Stimulated activated CD4-positive, alpha-beta T cell treated with anti-CD3 and anti-CD28 coated beads, Interleukin-4, amount 100 ng/mL, for 48 hours (primary cell): Measurements from ENCODE around the gene FNDC3B.
"Not testable (repeated sequence)": the region's sequence is repeated elsewhere in the genome, so short reads cannot be mapped to it uniquely, and the experiment has no call there.

Experiments
- DNase-seq, 2 donors: peaks; one replicate each; pipeline ENCODE4 v3.0.0-alpha.2; 2020; ENCODE audit warnings: low read depth in 2 of 2

The FNDC3B gene

DNA sequence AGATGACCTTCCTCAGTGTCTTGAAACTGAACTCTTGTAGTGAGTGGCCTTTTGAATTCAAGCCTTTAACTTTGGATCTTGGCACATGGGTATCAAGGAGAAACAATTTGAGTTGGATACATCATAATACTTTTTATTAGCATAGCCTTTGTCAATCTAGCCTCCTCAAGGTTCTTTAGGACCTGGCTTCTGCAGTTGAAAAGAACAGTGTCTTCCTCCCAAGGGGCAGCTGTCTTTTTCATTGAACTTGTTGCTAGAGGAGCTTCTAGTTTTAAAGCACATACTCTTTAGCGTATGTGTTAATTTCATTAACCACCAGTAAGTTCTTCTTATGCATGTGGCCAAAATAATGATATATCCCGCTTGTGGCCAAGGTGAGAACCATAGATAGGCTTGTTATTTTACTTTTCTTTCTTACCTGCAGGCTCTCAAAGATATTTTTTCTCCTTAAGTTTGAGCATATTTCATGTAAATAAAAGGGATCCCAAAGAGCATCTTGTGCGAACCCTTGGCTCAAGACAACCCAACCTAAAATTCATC is 325.7 kb downstream of the FNDC3B start:
- DNase-seq: no peak

DNA sequence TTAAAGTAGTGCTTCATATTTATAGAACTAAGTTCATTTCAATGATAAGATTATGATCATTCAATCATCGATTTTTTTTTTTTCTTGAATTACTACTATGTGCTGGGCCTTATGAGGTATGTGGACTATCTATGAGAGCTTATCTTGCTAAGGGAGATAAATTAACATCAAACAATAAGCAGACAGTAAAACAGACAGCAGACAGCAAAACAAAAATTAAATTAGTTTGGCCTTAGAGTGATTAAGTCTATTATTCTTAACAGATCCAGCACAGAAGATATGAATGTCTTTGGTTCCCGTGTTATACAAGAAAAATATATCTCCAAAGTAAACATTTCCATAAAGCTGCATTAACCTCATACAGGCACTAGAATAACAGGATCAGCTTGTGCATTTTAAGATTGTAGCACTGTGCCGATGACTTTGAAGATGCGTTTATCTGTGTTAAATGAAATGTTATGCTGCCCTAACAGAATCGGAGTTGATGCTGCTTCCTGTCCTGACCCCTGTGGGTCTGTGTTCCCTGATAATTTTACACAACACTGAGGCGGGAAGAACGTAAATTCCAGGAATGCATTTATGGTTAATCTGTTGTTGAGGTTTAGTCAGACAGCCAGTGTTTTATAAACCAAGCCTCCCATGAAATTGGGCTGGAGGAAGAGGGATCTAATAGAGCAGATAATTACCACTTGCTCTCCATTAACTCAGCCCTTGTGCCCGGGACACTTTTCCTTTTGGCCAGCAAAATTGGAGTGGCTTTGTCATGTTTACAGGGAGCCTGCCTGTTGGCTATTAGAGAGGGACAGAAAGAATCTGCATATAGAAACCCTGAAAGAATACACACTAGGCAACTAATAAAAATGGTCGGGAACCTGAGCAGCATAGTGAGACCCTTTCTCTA is 328.1 kb downstream of the FNDC3B start:
- DNase-seq: no peak

- DNase-seq: not testable (repeated sequence)
Observed at GRCh38 chr3:172368556-172368955, 329.2 kb downstream of the FNDC3B start.

DNA sequence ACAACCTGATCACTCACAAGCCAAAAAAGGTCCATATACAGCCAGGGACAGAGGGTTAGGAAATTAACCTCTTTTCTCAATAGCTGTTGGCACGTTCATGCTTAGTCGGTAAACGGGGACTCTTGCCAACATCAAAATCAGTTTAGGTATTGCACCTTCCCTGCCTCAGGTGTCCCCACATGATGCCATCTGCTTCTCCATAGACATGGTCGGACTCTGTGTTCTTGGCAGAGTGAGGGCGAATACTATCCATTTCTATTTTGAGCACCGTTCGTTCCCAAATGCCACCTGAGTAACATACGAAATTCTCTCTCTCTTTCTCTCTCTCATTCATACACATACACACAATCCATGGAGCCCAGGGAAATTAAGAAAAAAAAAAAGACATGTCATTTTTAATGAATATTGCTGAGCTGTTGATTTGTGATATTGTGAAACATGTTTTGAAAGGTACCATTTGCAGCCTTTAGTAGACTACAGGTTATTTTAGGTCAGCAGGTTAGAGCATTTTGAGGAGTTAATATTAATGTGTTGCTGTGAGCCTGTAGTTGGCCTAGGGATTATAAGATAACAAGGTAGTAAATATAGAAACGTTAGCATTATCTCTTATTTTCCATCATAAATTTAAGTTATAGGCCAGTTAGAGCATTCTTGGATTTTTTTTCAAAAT is 330.3 kb downstream of the FNDC3B start:
- no peak for DNase-seq

DNA sequence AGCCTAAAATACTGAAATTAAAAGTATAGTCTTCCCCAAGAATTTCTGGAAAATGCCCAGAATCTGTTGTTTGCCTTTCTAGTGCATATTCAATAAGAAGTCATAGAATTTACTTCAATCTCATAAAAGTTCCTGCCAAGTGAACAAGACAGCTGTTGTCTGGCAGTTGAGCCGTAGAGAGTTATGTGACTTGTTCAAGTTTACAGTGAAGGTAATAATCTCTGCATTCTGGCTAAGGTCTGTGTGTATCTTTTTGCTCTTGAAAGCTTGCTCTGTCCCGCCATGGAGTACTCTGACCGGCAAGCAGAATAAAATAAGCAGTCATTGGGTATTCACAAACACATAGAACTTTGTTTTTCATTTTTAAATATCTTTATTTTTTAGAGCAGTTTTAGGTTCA is 331.0 kb downstream of the FNDC3B start:
- no peak for DNase-seq

DNA sequence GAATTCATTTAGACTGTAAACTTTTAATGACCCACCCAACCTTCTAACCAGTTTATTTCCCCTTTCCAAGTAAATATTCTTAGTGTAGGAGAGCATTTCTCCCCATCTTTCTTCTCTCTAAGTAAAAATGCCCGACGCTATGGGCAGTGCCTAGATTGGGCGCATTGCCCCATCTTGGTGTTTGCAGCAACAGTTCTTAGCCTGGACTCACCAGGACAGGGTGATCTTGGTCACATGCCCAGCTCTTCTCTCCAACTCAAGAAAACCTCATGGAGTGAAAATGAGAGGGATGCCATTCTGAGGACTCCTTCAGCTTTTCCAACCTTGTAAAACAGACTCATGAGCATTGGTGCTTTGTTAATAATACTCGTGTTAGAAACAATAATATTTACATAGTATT is 332.2 kb downstream of the FNDC3B start:
- no peak for DNase-seq

DNA sequence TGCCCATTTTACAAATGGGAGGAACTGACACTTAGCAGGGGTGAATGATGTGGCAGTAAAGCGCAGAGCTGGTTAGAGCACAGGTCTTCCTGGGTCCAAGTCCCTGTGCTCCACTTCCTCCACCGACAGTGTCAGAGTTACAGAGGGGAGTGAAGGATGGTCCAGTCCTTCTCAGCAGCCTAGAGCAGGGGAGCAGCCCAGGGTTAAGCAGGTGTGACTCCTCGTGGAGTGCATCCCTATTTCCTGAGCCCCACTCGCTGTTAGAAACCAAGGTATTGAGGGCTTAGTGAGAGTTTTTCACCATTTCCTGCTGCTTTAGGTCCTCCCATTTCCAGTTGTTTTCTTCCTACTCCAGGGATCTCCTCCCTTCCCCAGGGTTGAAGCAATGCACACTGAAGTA is 333.5 kb downstream of the FNDC3B start:
- no peak for DNase-seq

GRCh38 chr3:172373912-172374311 is 334.5 kb downstream of the FNDC3B start:
- DNase-seq: no peak

DNA sequence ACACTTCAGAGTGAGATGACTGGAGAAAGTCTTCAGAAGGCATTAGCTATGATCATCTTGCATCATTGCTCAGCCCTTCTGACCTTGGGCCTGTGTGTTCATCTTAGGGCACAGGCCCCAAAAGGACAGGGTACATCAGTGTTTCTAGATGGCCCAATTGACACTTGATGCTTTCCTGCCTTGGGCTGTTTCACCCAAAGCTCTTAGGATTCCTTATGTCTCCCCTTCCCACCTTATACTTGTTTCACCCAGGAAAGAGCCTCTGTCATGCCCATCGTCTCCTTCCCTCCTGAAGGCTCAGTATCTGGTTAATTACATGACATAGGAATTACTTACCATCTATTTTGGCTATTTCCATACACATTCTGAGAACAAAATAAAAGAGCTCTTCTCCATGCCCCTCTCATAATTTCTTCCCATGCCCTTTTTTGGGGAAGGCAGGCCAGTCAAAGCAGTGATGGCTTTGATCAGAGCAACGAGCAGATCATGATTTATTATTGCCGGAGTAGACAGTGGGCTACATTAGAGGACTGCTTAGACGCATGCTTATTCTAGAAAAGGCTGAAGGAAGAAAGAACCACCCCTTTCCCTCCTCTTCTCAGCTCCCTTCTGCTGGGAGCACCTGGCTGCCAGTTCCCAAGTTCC is 335.9 kb downstream of the FNDC3B start:
- no peak for DNase-seq

GRCh38 chr3:172376402-172376801 is 337.0 kb downstream of the FNDC3B start:
- no peak for DNase-seq

DNA sequence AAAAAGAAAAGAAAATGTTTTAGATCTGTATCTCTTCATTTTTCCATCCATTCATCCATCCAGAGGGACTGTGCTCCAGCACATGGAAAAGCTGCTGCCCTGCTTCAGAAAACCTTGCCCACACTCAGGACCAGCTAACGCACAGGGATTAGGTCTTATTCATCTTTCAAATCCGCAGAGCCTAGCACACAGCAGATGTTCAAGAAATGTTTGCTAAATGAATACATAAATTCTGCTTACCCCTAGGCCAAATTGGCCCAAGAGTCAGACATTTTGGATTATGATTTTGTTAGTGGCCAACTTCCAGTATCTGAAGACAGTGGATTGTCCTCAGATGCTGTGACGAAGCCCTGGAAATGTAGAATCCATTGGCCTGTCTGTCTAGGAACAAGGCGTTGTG is 337.5 kb downstream of the FNDC3B start:
- DNase-seq: no peak

DNA sequence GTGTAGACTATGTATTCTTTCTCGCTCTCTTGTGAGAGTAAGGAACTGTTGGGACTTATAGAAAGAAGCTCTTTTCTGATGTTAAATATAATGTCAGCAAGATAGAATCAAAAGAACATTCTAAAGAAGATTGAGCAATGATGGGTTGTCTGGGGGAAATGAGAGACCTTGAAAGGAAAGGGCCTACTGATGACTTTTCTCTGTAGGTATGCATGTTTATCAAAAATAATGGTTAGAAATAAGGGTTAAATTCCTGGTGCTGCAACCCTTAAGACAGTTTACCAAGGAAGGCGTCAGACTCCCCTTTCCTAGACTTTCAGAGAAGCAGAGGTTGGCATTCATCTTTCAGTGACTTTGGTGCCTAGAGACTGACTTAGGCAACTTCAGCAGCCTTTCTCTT is 339.1 kb downstream of the FNDC3B start:
- DNase-seq: no peak

- no peak for DNase-seq
Observed at GRCh38 chr3:172379372-172379771, 340.0 kb downstream of the FNDC3B start.

DNA sequence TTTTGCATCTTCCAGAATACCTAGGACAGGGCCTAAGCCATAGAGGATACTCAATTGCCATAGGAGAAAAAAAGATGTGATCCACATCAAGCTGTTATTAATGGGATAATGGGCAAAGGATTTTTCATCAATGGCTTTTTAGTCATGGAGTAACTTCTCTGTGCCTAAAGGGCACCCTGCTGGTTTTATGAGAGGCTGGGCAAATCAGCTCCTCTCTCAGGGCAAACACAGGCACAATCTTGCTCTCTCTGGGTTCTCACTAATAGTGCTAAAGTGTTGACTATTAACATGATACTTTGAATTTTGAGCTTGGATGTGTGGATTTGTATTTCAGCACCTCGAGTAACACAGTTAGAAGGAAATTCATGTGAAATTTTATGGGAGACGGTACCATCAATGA is 341.3 kb downstream of the FNDC3B start:
- no peak for DNase-seq

DNA sequence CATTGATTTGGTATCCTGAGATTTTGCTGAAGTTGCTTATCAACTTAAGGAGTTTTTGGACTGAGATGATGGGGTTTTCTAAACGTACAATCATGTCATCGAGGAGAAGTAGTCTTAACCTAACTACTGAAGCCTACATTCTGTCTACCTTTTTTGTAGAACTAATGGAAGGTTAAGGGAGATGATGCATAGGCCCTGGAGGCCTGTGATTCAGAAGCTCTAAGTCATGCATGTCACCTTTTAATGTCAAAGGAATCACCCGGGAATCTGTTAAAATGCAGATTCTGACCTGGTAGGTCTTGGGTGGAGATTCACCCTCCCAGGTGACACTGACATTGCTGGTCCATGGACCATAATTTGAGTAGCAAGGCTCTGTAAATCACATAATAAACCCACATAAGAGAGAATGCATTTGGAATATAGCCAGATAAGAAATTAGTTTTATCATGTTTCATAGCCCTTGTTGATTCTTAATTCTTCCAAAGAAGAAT is 344.0 kb downstream of the FNDC3B start:
- DNase-seq: no peak

GRCh38 chr3:172384836-172385235 is 345.5 kb downstream of the FNDC3B start:
- no peak for DNase-seq

- DNase-seq: no peak
Observed at GRCh38 chr3:172387728-172388127, 348.4 kb downstream of the FNDC3B start.

DNA sequence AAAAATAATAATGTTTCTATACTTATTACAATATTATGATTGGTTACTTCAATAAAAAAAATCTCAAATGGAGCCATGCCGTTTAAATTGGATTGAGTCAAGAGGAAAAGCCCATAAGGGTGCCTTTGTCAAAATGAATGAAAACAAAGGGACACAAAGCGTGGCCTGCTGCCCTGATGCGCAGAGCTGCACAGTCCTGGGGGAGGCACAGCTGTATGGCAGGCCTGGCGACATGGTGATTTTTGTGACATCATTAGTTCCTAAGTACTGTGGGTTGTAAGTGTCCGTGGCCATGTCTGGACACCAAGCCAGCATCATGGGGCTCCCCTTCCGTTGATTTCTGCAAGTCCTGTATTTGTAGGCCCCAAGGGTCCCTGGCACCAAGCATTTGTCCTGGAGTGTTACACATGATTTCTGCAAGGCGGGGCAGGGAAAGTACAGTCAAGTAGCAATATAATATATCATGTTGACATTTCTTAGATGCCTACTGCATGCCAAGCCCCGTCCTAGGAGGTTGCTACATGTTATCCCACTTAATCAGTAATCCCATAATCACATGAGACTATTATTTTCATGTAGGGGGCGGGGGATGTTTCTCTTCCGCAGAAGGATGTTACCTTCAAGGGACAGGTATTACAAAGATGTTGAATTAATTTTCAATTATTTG is 349.2 kb downstream of the FNDC3B start:
- DNase-seq: no peak

DNA sequence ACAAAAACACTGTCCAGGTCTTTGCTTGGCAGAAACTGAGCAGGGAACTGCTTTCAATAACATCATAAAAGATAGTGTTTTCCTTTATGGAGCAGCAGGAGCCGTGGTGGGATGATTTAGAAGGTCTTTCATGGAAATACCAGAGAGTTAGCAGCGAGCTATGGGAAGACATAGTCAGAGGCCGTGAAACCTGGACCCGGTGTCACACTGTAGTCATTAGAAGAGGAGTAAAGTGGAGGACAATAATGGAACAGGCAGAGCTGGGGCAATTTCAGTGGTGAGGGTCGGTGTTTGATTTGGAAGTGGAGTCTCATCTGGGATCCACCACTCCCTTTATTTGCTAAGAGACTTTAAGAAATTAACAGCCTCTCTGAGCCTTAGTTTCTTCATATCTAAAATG is 351.4 kb downstream of the FNDC3B start:
- no peak for DNase-seq

DNA sequence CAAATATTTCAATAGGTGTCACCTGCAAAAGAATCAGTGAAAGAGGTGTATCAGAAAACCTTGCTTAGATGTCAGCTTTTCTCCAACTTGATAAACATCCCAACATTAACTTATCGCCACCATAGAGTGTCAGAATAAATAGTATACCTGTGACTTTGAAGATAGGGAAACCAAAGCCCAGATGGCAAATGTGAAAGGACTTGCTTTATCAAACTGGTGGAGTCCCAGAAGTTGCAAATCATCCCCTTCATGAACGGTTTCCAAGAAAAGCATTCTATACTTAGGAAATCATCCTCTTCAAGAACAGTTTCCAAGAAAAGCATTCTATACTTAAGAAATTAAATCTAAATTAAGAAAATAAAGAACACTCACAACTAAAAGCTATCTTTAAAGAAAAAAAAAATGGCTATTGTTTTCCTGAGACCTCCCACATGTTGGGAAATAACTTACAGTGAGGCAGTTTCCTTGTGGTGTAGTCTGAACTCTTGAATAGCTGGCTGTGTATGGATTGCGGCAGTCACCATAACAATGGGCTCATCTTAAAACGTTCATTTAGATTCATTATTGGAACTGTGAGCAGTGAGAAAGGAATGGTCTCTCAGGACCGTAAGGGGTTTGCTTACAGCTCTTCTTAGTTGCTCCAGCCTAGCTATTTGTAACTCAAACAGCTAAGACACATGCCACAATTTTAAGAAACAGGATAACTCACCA is 352.4 kb downstream of the FNDC3B start:
- DNase-seq: no peak

- DNase-seq: no peak
Observed at GRCh38 chr3:172394692-172395091, 355.3 kb downstream of the FNDC3B start.
